Activated B cell treated with CpG ODN at 0.5 μM for 24 hours (primary cell): ENCODE measurements around the gene SHLD3. TPM values are rescaled to one million over a fixed set of nuclear protein-coding genes. Genes with fewer than 3 reads are reported as not detected.
"Not testable (repeated sequence)": the region's sequence is repeated elsewhere in the genome, so short reads cannot be mapped to it uniquely, and the experiment has no call there.

Experiments
- ATAC-seq: fragments of 200-7000 bp; cut with Tn5 transposase; one replicate; pipeline ENCODE4 v1.10.0; 2021; ENCODE audit warnings: low read depth, mild to moderate bottlenecking, moderate library complexity
- CTCF ChIA-PET: fragments of 350-600 bp; sonication (Branson Sonifier 250); formaldehyde crosslinking; loops from one replicate; lab custom pipeline; 2021; ENCODE audit warnings: antibody characterized with exemption; lab: Charles Lee
- POLR2A ChIA-PET: fragments of 350-600 bp; sonication (Branson Sonifier 250); formaldehyde crosslinking; loops from one replicate; lab custom pipeline; 2021; ENCODE audit warnings: antibody characterized with exemption; lab: Charles Lee
- DNase-seq: peaks from one replicate; pipeline ENCODE4 v3.0.0; 2022
- H3K27ac Mint-ChIP-seq: one replicate; pipeline ENCODE4 v1.8.0; 2020; ENCODE audit warnings: mixed read lengths
- H3K27me3 Mint-ChIP-seq: one replicate; pipeline ENCODE4 v1.8.0; 2021; ENCODE audit warnings: mixed read lengths
- H3K36me3 Mint-ChIP-seq: one replicate; pipeline ENCODE4 v1.8.0; 2021; ENCODE audit warnings: low read depth, mixed read lengths
- H3K4me1 Mint-ChIP-seq: one replicate; pipeline ENCODE4 v1.8.0; 2021; ENCODE audit warnings: mixed read lengths
- H3K4me3 Mint-ChIP-seq: one replicate; pipeline ENCODE4 v1.8.0; 2020; ENCODE audit warnings: mild to moderate bottlenecking, mixed read lengths
- H3K9me3 Mint-ChIP-seq: one replicate; pipeline ENCODE4 v1.8.0; 2020; ENCODE audit warnings: mixed read lengths
- intact Hi-C: fragments of 100-400 bp; cut with micrococcal nuclease; formaldehyde crosslinking; loops from one replicate; pipeline ENCODE4 v1.15.1; 2024
- total RNA-seq: library from RNA; stranded (reverse); gene quantifications from 2 replicates; pipeline ENCODE4 v1.2.3, GENCODE V29; 2022
- TF ChIP-seq, protein P1 (sequence below): fragments of 200-600 bp; IDR thresholded peaks from one replicate; pipeline ENCODE4 v1.8.0; 2022; ENCODE audit warnings: antibody characterized with exemption, mild to moderate bottlenecking

The SHLD3 gene, protein sequence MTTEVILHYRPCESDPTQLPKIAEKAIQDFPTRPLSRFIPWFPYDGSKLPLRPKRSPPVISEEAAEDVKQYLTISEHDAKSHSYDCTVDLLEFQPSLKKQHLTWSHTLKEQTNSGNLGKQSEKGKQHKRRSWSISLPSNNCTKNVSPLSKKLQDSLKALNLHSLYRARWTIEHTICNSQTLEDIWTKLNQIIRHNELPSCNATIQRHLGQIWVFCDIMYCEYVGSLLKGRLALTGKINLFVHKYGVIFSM
- 5.7 and 6.2 TPM in 2 replicates for total RNA-seq

DNA sequence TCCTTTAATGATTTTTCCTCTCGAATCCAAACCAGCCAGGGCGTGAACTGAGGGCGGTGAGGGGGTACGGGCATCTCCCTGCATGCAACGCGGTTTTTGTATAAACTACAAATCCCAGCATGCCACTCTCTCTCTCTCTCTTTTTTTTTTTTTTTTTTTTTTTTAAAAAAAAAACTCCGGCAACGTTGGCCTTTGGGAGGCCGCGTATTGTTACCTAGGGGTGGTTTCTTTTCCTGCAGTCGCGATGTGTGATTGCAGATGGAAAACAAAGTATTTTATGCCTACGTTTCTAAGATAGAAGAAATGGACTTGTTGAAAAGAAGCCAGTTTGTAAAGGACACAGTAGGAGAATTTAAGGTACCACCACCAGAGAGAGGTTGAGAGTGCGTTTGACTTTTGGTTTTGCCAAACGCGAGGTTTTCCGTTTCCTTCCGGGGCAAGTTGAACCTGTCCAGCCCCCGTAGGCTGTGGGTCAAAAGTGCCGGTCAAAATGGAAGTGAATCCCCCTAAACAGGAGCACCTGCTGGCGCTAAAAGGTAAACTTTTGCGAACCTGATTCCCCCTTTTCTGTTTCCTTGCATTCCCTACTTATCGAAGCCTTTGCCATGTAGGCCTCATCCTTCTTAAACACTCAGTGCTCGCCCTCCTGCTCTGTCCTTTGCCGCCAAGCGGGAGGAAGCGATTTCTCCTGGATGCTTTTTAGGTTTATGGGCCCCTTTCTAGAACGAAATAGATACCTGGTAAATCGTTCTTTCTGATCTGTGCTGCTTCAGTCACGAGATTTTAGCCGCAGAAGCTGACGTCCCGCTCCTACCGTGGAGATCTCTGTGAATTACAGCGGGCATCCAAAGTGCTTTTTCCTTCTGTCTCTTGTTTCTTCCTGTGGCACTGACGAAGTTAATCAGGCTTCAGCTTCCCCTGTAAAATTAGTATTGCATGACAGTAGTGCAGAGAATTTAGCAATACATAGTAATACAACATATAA is at the start of gene SHLD3, which contains the start of gene TRAPPC13:
TSS of gene SHLD3 (plus strand) at position 457 of the 985 bp plus-strand sequence. CDS start 4,561 bp downstream, outside the sequence.
TSS of gene TRAPPC13 (plus strand) at position 457 of the 985 bp plus-strand sequence. CDS start at position 491, 34 bp downstream.
- ChIA-PET POLR2A (interaction anchor here (1.1 to 1.6 kb wide), 5 partner anchors 18 to 520 kb away, joined by 3 to 24 read pairs (median 6); partner anchors contain the start of genes CENPK, ERBIN, PPWD1 and SREK1), CTCF (no interaction called here)
- no peaks in the 10 kb centered on the region for H3K9me3 Mint-ChIP-seq
- H3K4me3 Mint-ChIP-seq: peak within 1 kb of the TSS; percentile 99
- TF ChIP-seq, protein P1, sequence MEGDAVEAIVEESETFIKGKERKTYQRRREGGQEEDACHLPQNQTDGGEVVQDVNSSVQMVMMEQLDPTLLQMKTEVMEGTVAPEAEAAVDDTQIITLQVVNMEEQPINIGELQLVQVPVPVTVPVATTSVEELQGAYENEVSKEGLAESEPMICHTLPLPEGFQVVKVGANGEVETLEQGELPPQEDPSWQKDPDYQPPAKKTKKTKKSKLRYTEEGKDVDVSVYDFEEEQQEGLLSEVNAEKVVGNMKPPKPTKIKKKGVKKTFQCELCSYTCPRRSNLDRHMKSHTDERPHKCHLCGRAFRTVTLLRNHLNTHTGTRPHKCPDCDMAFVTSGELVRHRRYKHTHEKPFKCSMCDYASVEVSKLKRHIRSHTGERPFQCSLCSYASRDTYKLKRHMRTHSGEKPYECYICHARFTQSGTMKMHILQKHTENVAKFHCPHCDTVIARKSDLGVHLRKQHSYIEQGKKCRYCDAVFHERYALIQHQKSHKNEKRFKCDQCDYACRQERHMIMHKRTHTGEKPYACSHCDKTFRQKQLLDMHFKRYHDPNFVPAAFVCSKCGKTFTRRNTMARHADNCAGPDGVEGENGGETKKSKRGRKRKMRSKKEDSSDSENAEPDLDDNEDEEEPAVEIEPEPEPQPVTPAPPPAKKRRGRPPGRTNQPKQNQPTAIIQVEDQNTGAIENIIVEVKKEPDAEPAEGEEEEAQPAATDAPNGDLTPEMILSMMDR: no peak
- ATAC-seq (peak; percentile 74), DNase-seq (peak; percentile 58)
- no peaks in the 10 kb centered on the region for H3K27me3 Mint-ChIP-seq
- peak within 1 kb of the TSS; percentile 98 for H3K27ac Mint-ChIP-seq
- intact Hi-C loops: loop anchor here (1.0 to 10.0 kb wide), 9 partner anchors 62 to 857 kb away; partner anchors contain the start of genes CENPK, CWC27, NLN and PPWD1
- peaks cover 43% of the 10 kb centered on the region for H3K4me1 Mint-ChIP-seq
- peaks cover 26% of the 10 kb centered on the region for H3K36me3 Mint-ChIP-seq

DNA sequence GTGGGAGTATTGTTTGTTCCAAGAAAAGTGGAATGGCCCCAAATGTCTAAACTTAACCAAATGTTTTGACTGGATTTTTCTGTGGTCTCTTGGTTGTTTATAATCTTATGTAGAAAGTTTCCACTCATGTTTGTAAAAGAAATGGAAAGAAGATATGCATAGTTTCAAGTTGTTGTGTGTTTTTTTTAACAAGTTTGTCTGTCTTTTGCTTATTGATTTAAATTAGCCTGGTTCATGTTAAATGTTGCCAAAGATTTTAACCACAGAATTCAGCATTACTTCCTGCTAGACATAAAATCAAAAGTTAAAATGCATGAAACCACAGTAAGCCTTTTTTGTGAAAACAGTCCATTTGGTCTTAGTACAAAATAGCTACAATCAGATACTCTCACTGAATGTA is 47.7 kb upstream of the SHLD3 start:
- TF ChIP-seq, protein P1: no peak
- CTCF ChIA-PET: no interaction called here
- POLR2A ChIA-PET: no interaction called here
- Mint-ChIP-seq H3K4me1 (no peaks in the 10 kb centered on the region), H3K4me3 (no peak overlapping the region), H3K27me3 (no peaks in the 10 kb centered on the region), H3K27ac (no peak overlapping the region), H3K36me3 (peaks cover 74% of the 10 kb centered on the region), H3K9me3 (no peaks in the 10 kb centered on the region)
- intact Hi-C loops: no loop called here
- no peak for ATAC-seq
- DNase-seq: no peak

- intact Hi-C loops: loop anchor here (5.0 to 10.0 kb wide), 2 partner anchors 776 to 954 kb away; no protein-coding TSS in a partner anchor
- Mint-ChIP-seq H3K4me3 (no peak overlapping the region), H3K4me1 (no peaks in the 10 kb centered on the region), H3K27me3 (no peaks in the 10 kb centered on the region), H3K27ac (no peak overlapping the region), H3K36me3 (peaks cover 59% of the 10 kb centered on the region), H3K9me3 (no peaks in the 10 kb centered on the region)
- TF ChIP-seq, protein P1: no peak
- CTCF ChIA-PET: no interaction called here
- POLR2A ChIA-PET: no interaction called here
- DNase-seq (no peak), ATAC-seq (no peak)
These were observed 36.1 kb upstream of the SHLD3 start for GRCh38 chr5:65588694-65589093.

GRCh38 chr5:65601761-65602160 is 23.1 kb upstream of the SHLD3 start:
- intact Hi-C loops, H3K27ac Mint-ChIP-seq, H3K9me3 Mint-ChIP-seq, H3K27me3 Mint-ChIP-seq, CTCF ChIA-PET, H3K4me3 Mint-ChIP-seq, POLR2A ChIA-PET, ATAC-seq, DNase-seq: not testable (repeated sequence)
- Mint-ChIP-seq H3K36me3 (peaks cover 87% of the 10 kb centered on the region), H3K4me1 (peaks cover 12% of the 10 kb centered on the region)

- Mint-ChIP-seq H3K27me3 (no peaks in the 10 kb centered on the region), H3K36me3 (peaks cover 78% of the 10 kb centered on the region), H3K4me1 (no peaks in the 10 kb centered on the region), H3K27ac (no peak overlapping the region), H3K4me3 (no peak overlapping the region), H3K9me3 (no peaks in the 10 kb centered on the region)
- intact Hi-C loops: no loop called here
- CTCF ChIA-PET: no interaction called here
- DNase-seq: no peak
- TF ChIP-seq, protein P1: no peak
- POLR2A ChIA-PET: no interaction called here
- no peak for ATAC-seq
These were observed 13.3 kb upstream of the SHLD3 start for GRCh38 chr5:65611524-65611923.
